ENCODE measurements around the gene SARNP. TPM values are rescaled to one million over a fixed set of nuclear protein-coding genes. Genes with fewer than 3 reads are reported as not detected.

Gene SARNP
- total RNA-seq, 1 experiment from 2014 or later, result 98.3 TPM

- no peak for TF ChIP-seq E2F1 (CRISPR knock-in tag; IDR thresholded peaks at IDR 0.05)
- TF ChIP-seq NFYB (CRISPR knock-in tag; conservative IDR thresholded peaks at IDR 0.05; ENCODE audit: low read depth), result 0 out of 2 replicates have a peak, but pooled peaks have one; percentile 15
- peak; percentile 42; the same call in 1 of the 2 replicates for TF ChIP-seq USF2 (CRISPR knock-in tag; IDR thresholded peaks at IDR 0.05)
- peak overlapping the region; percentile 67 for H3K27ac Mint-ChIP-seq
- ATAC-seq (no peak), DNase-seq (ENCODE audit: low spot score) (no peak)
- peaks cover 2% of the 10 kb centered on the region; the same call in 1 of the 2 replicates for H3K27me3 Mint-ChIP-seq (ENCODE audit: low read depth)
- peaks cover 59% of the 10 kb centered on the region for H3K4me1 Mint-ChIP-seq
- ChIA-PET POLR2A (interaction anchor here (0.7 to 4.0 kb wide), 6 partner anchors 8 to 136 kb away, joined by 3 to 19 read pairs (median 5); partner anchors contain the start of genes CD63, DNAJC14, ORMDL2 and SARNP), CTCF (interaction anchor here (0.8 to 3.4 kb wide), 13 partner anchors 8 to 229 kb away, joined by 3 to 24 read pairs (median 4); partner anchors contain the start of genes CD63, DNAJC14, ITGA7 and ORMDL2)
- peaks cover 23% of the 10 kb centered on the region for H3K36me3 Mint-ChIP-seq
- H3K9me3 Mint-ChIP-seq, result no peaks in the 10 kb centered on the region
- H3K4me3 Mint-ChIP-seq, result peak overlapping the region; percentile 97
Measured at GRCh38 chr12:55744340-55745030, 73.0 kb downstream of the SARNP start.

GRCh38 chr12:55743406-55744339, 73.9 kb downstream of the SARNP start:
- Mint-ChIP-seq H3K9me3 (no peaks in the 10 kb centered on the region), H3K4me1 (peaks cover 51% of the 10 kb centered on the region), H3K4me3 (peak overlapping the region; percentile 97), H3K36me3 (peaks cover 15% of the 10 kb centered on the region), H3K27ac (peak overlapping the region; percentile 69), H3K27me3 (ENCODE audit: low read depth) (peaks cover 2% of the 10 kb centered on the region; the same call in 1 of the 2 replicates)
- ChIA-PET POLR2A (interaction anchor here (0.9 to 4.0 kb wide), 6 partner anchors 9 to 137 kb away, joined by 3 to 19 read pairs (median 5); partner anchors contain the start of genes CD63, DNAJC14, ORMDL2 and SARNP), CTCF (interaction anchor here (0.9 to 3.4 kb wide), 10 partner anchors 8 to 230 kb away, joined by 3 to 24 read pairs (median 4); partner anchors contain the start of genes CD63, ORMDL2, RAB5B and SARNP)
- TF ChIP-seq ZNF263 (CRISPR knock-in tag; IDR thresholded peaks at IDR 0.05; ENCODE audit: low read depth), result 0 out of 2 replicates have a peak, but pooled peaks have one; percentile 38
- TF ChIP-seq GTF2I (CRISPR knock-in tag; conservative IDR thresholded peaks at IDR 0.05), result 0 out of 2 replicates have a peak, but pooled peaks have one; percentile 5
- TF ChIP-seq ZNF219 (CRISPR knock-in tag; IDR thresholded peaks at IDR 0.05; ENCODE audit: borderline replicate concordance), result no peak
- no peak; the same call in 1 of the 2 replicates for TF ChIP-seq CREM (CRISPR knock-in tag; IDR thresholded peaks at IDR 0.05)
- peak; percentile 40; the same call in 1 of the 2 replicates for TF ChIP-seq KAT7 (CRISPR knock-in tag; IDR thresholded peaks at IDR 0.05; ENCODE audit: borderline replicate concordance)
- TF ChIP-seq STAT6 (CRISPR knock-in tag; conservative IDR thresholded peaks at IDR 0.05; ENCODE audit: low read depth), result no peak
- no peak for TF ChIP-seq SMAD4 (CRISPR knock-in tag; IDR thresholded peaks at IDR 0.05)
- TF ChIP-seq TEAD1 (CRISPR knock-in tag; IDR thresholded peaks at IDR 0.05), result 0 out of 2 replicates have a peak, but pooled peaks have one; percentile 28
- peak; percentile 23; the same call in 1 of the 2 replicates for TF ChIP-seq USF1 (CRISPR knock-in tag; IDR thresholded peaks at IDR 0.05)
- DNase-seq (ENCODE audit: low spot score), result peak; percentile 67
- ATAC-seq, result peak; percentile 7

Measured in WTC11 (cell line).